GM12878 (cell line): ENCODE results near the gene TMEM244. TPM values are rescaled to one million over a fixed set of nuclear protein-coding genes. Genes with fewer than 3 reads are reported as not detected.
A peak's percentile ranks its signal among the peaks of the same experiment; 100 is the strongest.

Experiments used
- BCL11A ChIP-seq: IDR thresholded peaks from 2 replicates; pipeline ENCODE4 v1.6.1; 2011; ENCODE audit warnings: low read depth, low read length
- EED ChIP-seq: sonication (generic); IDR thresholded peaks from 2 replicates; pipeline ENCODE4 v1.6.1; 2016; ENCODE audit warnings: antibody characterized with exemption, low read depth
- FOXM1 ChIP-seq: IDR thresholded peaks from 2 replicates; pipeline ENCODE4 v1.6.1; 2012; ENCODE audit warnings: low read depth, mild to moderate bottlenecking, inconsistent platforms, low read length, moderate library complexity
- GABPA ChIP-seq: IDR thresholded peaks from 2 replicates; pipeline ENCODE4 v1.6.1; 2014; ENCODE audit warnings: antibody characterized with exemption, low read depth, mild to moderate bottlenecking, inconsistent platforms
- HDGF ChIP-seq: fragments of 450-650 bp; IDR thresholded peaks from 2 replicates; pipeline ENCODE4 v1.6.1; 2016; ENCODE audit warnings: antibody characterized with exemption
- JUNB ChIP-seq: IDR thresholded peaks from 2 replicates; pipeline ENCODE4 v1.6.1; 2016; ENCODE audit warnings: antibody characterized with exemption, mild to moderate bottlenecking
- MTA2 ChIP-seq: fragments of 450-650 bp; IDR thresholded peaks from 2 replicates; pipeline ENCODE4 v1.6.1; 2016; ENCODE audit warnings: low read depth, mild to moderate bottlenecking, moderate library complexity
- MXI1 ChIP-seq: fragments of 150-350 bp; IDR thresholded peaks from 2 replicates; pipeline ENCODE4 v1.6.1; 2011; ENCODE audit warnings: low read depth, mild to moderate bottlenecking, inconsistent platforms, low read length, improper control_type of control experiment
- MYB ChIP-seq: fragments of 150-350 bp; IDR thresholded peaks from 2 replicates; pipeline ENCODE4 v1.6.1; 2014; ENCODE audit warnings: mild to moderate bottlenecking, low read depth, low read length, borderline replicate concordance
- NBN ChIP-seq: fragments of 450-650 bp; IDR thresholded peaks from 2 replicates; pipeline ENCODE4 v1.6.1; 2016
- NR2F1 ChIP-seq: fragments of 450-650 bp; conservative IDR thresholded peaks from 2 replicates; pipeline ENCODE4 v1.6.1; 2017; ENCODE audit warnings: mild to moderate bottlenecking
- PML ChIP-seq: IDR thresholded peaks from 2 replicates; pipeline ENCODE4 v1.6.1; 2012; ENCODE audit warnings: low read length, inconsistent platforms
- POLR2A ChIP-seq: IDR thresholded peaks from 2 replicates; pipeline ENCODE4 v1.6.1; 2011; ENCODE audit warnings: low read depth, mild to moderate bottlenecking, low read length
- TAF1 ChIP-seq: IDR thresholded peaks from 2 replicates; pipeline ENCODE4 v1.6.1; 2011; ENCODE audit warnings: mild to moderate bottlenecking, low read depth, low read length, borderline replicate concordance
- TBL1XR1 ChIP-seq: IDR thresholded peaks from 2 replicates; pipeline ENCODE4 v1.6.1; 2012; ENCODE audit warnings: low read depth, low read length, improper control_type of control experiment
- TCF7 ChIP-seq: IDR thresholded peaks from 2 replicates; pipeline ENCODE4 v1.6.1; 2014; ENCODE audit warnings: antibody characterized with exemption, borderline replicate concordance
- WRNIP1 ChIP-seq: IDR thresholded peaks from 2 replicates; pipeline ENCODE4 v1.6.1; 2011; ENCODE audit warnings: low read depth, low read length, improper control_type of control experiment, borderline replicate concordance
- YBX1 ChIP-seq: fragments of 450-650 bp; IDR thresholded peaks from 2 replicates; pipeline ENCODE4 v1.6.1; 2016; ENCODE audit warnings: antibody characterized with exemption
- YY1 ChIP-seq: IDR thresholded peaks from 2 replicates; pipeline ENCODE4 v1.6.1; 2011; ENCODE audit warnings: low read depth, mild to moderate bottlenecking, low read length
- ZSCAN29 ChIP-seq: fragments of 450-650 bp; IDR thresholded peaks from 2 replicates; pipeline ENCODE4 v1.6.1; 2017; ENCODE audit warnings: mild to moderate bottlenecking, moderate library complexity
- polyA plus RNA-seq, 11 experiments: library from polyadenylated mRNA; depleted of rRNA in 4 of 11; unstranded in 6 of 11; stranded (reverse) in 5 of 11; fragments of >200 nt; fragmentation: Nextera tagmentation in 4 of 11; fragmentation: Illumina TruSeq in 1 of 11; extraction: Ambion mirVana in 4 of 11; extraction: Trizol in 1 of 11; gene quantifications; 1 replicate in 1 of 11; 2 replicates in 10 of 11; pipeline versions ENCODE4 v1.2.1 to v1.2.3, GENCODE V29; 2011 to 2016; ENCODE audit warnings: inconsistent platforms in 2 of 11, missing spikeins in 2 of 11, low read depth in 1 of 11
- total RNA-seq, 4 experiments: library from RNA; depleted of rRNA in 3 of 4; stranded (reverse); fragments of >200 nt in 3 of 4; fragmentation: Illumina TruSeq in 1 of 4; extraction: Trizol in 1 of 4; gene quantifications; 2 replicates each; pipeline versions ENCODE4 v1.2.1 to v1.2.3, GENCODE V29; 2013 to 2021
- TF ChIP-seq, protein P1 (sequence below): fragments of 450-650 bp; IDR thresholded peaks from 2 replicates; pipeline ENCODE4 v1.6.1; 2017; ENCODE audit warnings: mild to moderate bottlenecking, moderate library complexity
- TF ChIP-seq, protein P2 (sequence below): IDR thresholded peaks from 2 replicates; pipeline ENCODE4 v1.6.1; 2012; ENCODE audit warnings: low read length, inconsistent platforms
- TF ChIP-seq, protein P3 (sequence below): IDR thresholded peaks from 2 replicates; pipeline ENCODE4 v1.6.1; 2011; ENCODE audit warnings: mild to moderate bottlenecking, low read depth, low read length, moderate library complexity; ENCODE audit not compliant: insufficient replicate concordance
- TF ChIP-seq, protein P4 (sequence below): IDR thresholded peaks from 2 replicates; pipeline ENCODE4 v1.6.1; 2011; ENCODE audit warnings: borderline replicate concordance, low read depth, mild to moderate bottlenecking, moderate library complexity, low read length; ENCODE audit not compliant: insufficient read depth, poor library complexity, severe bottlenecking
- TF ChIP-seq, protein P5 (sequence below): IDR thresholded peaks from 2 replicates; pipeline ENCODE4 v1.6.1; 2012; ENCODE audit warnings: low read depth, low read length, improper control_type of control experiment

Gene TMEM244
- total and polyA plus RNA-seq, 10 of the 15 experiments (the other 5 are each of a cell fraction or from before 2014, with no cell fraction given) = 0.14 TPM; not detected in 9

DNA sequence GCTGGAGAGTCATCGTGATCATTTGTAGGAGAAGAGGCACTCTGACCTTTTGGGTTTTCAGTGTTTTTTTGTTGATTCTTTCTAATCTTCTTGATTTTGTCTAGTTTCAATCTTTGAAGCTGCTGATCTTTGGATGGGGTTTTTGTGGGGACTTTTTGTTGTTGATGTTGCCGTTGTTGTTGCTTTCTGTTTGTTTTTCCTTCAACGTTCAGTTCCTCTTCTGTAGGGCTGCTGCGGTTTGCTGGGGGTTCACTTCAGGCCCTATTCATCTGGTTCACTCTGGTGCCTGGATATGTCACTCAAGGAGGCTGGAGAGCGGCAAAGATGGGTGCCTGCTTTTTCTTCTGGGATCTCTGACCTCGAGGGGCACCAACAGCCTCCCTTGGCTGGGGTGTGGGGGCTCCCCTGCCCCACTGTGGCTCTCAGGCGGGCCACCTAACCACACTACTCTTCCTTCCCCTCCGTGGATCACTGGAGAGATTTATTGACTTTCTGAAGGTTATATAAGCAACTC is 21.5 kb upstream of the TMEM244 start (continued):
- TF ChIP-seq FOXM1 (peak; percentile 84), EED (peak; percentile 80), TCF7 (no peak), NBN (peak; percentile 91), YBX1 (no peak), TAF1 (0 out of 2 replicates have a peak, but pooled peaks have one; percentile 12), MXI1 (0 out of 2 replicates have a peak, but pooled peaks have one; percentile 29), MYB (peak; percentile 77; the same call in 1 of the 2 replicates), POLR2A (no peak), TBL1XR1 (peak; percentile 40; the same call in 1 of the 2 replicates), HDGF (peak; percentile 33; the same call in 1 of the 2 replicates), YY1 (peak; percentile 78), PML (0 out of 2 replicates have a peak, but pooled peaks have one; percentile 30), GABPA (no peak), JUNB (0 out of 2 replicates have a peak, but pooled peaks have one; percentile 22), BCL11A (peak; percentile 55), WRNIP1 (no peak), ZSCAN29 (no peak), MTA2 (peak; percentile 69), NR2F1 (peak; percentile 81; the same call in 1 of the 2 replicates)
- TF ChIP-seq, protein P1, sequence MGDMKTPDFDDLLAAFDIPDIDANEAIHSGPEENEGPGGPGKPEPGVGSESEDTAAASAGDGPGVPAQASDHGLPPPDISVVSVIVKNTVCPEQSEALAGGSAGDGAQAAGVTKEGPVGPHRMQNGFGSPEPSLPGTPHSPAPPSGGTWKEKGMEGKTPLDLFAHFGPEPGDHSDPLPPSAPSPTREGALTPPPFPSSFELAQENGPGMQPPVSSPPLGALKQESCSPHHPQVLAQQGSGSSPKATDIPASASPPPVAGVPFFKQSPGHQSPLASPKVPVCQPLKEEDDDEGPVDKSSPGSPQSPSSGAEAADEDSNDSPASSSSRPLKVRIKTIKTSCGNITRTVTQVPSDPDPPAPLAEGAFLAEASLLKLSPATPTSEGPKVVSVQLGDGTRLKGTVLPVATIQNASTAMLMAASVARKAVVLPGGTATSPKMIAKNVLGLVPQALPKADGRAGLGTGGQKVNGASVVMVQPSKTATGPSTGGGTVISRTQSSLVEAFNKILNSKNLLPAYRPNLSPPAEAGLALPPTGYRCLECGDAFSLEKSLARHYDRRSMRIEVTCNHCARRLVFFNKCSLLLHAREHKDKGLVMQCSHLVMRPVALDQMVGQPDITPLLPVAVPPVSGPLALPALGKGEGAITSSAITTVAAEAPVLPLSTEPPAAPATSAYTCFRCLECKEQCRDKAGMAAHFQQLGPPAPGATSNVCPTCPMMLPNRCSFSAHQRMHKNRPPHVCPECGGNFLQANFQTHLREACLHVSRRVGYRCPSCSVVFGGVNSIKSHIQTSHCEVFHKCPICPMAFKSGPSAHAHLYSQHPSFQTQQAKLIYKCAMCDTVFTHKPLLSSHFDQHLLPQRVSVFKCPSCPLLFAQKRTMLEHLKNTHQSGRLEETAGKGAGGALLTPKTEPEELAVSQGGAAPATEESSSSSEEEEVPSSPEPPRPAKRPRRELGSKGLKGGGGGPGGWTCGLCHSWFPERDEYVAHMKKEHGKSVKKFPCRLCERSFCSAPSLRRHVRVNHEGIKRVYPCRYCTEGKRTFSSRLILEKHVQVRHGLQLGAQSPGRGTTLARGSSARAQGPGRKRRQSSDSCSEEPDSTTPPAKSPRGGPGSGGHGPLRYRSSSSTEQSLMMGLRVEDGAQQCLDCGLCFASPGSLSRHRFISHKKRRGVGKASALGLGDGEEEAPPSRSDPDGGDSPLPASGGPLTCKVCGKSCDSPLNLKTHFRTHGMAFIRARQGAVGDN = 0 out of 2 replicates have a peak, but pooled peaks have one; percentile 4
- TF ChIP-seq, protein P2, sequence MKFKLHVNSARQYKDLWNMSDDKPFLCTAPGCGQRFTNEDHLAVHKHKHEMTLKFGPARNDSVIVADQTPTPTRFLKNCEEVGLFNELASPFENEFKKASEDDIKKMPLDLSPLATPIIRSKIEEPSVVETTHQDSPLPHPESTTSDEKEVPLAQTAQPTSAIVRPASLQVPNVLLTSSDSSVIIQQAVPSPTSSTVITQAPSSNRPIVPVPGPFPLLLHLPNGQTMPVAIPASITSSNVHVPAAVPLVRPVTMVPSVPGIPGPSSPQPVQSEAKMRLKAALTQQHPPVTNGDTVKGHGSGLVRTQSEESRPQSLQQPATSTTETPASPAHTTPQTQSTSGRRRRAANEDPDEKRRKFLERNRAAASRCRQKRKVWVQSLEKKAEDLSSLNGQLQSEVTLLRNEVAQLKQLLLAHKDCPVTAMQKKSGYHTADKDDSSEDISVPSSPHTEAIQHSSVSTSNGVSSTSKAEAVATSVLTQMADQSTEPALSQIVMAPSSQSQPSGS = peak; percentile 85
- TF ChIP-seq, protein P3, sequence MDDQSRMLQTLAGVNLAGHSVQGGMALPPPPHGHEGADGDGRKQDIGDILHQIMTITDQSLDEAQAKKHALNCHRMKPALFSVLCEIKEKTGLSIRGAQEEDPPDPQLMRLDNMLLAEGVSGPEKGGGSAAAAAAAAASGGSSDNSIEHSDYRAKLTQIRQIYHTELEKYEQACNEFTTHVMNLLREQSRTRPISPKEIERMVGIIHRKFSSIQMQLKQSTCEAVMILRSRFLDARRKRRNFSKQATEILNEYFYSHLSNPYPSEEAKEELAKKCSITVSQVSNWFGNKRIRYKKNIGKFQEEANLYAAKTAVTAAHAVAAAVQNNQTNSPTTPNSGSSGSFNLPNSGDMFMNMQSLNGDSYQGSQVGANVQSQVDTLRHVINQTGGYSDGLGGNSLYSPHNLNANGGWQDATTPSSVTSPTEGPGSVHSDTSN = peak; percentile 77
- TF ChIP-seq, protein P4, sequence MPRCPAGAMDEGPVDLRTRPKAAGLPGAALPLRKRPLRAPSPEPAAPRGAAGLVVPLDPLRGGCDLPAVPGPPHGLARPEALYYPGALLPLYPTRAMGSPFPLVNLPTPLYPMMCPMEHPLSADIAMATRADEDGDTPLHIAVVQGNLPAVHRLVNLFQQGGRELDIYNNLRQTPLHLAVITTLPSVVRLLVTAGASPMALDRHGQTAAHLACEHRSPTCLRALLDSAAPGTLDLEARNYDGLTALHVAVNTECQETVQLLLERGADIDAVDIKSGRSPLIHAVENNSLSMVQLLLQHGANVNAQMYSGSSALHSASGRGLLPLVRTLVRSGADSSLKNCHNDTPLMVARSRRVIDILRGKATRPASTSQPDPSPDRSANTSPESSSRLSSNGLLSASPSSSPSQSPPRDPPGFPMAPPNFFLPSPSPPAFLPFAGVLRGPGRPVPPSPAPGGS = no peak
- TF ChIP-seq, protein P5, sequence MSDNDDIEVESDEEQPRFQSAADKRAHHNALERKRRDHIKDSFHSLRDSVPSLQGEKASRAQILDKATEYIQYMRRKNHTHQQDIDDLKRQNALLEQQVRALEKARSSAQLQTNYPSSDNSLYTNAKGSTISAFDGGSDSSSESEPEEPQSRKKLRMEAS = no peak
